ENCODE measurements around the gene CHD9NB.
A peak's percentile ranks its signal among the peaks of the same experiment; 100 is the strongest.

CHD9NB gene

GRCh38 chr16:53052519-53053501 lies at the start of gene CHD9NB:
CHD9NB (minus strand) TSS chr16:53052897; CDS start chr16:53044158, 8,739 bp downstream.
- H3K9me3 ChIP-seq (ENCODE audit: control insufficient read depth, insufficient read depth, low read depth, low read length) = no peaks in the 10 kb centered on the region
- POLR2A ChIA-PET = no interaction called here
- CTCF ChIA-PET = interaction anchor here (0.9 to 1.6 kb wide), 3 partner anchors 106 to 231 kb away, joined by 3 to 4 read pairs (median 4); no protein-coding TSS in a partner anchor
- H3K36me3 ChIP-seq (ENCODE audit: control insufficient read depth in 2 of 2, insufficient read depth in 1 of 2, low read length in 2 of 2) = no peaks in the 10 kb centered on the region
- H3K4me1 ChIP-seq (ENCODE audit: control insufficient read depth, insufficient read depth, low read length) = no peaks in the 10 kb centered on the region
- no peak within 1 kb of the TSS for H3K27ac ChIP-seq (ENCODE audit: extremely low read depth, low read depth, low read length)
- H3K4me3 ChIP-seq (ENCODE audit: low read depth, low read length) = peak within 1 kb of the TSS; percentile 5; the same call in 1 of the 2 replicates
- TF ChIP-seq YY1 (tag by site-specific recombination; IDR thresholded peaks at IDR 0.05) = no peak
- TF ChIP-seq ZNF24 (tag by site-specific recombination; IDR thresholded peaks at IDR 0.05) = no peak
- TF ChIP-seq PRDM10 (tag by site-specific recombination; IDR thresholded peaks at IDR 0.05) = peak; percentile 59
- no peak for TF ChIP-seq ZEB2 (tag by site-specific recombination; IDR thresholded peaks at IDR 0.05)
- TF ChIP-seq ZNF223 (tag by site-specific recombination; IDR thresholded peaks at IDR 0.05) = no peak
- no peak for TF ChIP-seq INSM2 (tag by site-specific recombination; IDR thresholded peaks at IDR 0.05)
- TF ChIP-seq SALL2 (tag by site-specific recombination; IDR thresholded peaks at IDR 0.05; ENCODE audit: borderline replicate concordance) = peak; percentile 57; the same call in 1 of the 2 replicates
- no peak for TF ChIP-seq KLF17 (tag by site-specific recombination; IDR thresholded peaks at IDR 0.05)
- TF ChIP-seq ZNF518A (tag by site-specific recombination; conservative IDR thresholded peaks at IDR 0.05; ENCODE audit: low read depth) = no peak
- TF ChIP-seq ZBTB11 (tag by site-specific recombination; conservative IDR thresholded peaks at IDR 0.05; ENCODE audit: low read depth) = 0 out of 2 replicates have a peak, but pooled peaks have one; percentile 18
- no peak; the same call in 1 of the 2 replicates for TF ChIP-seq ZNF768 (tag by site-specific recombination; IDR thresholded peaks at IDR 0.05)
- no peak for TF ChIP-seq SCRT1 (tag by site-specific recombination; IDR thresholded peaks at IDR 0.05; ENCODE audit: borderline replicate concordance)
- no peak for TF ChIP-seq ZNF48 (tag by site-specific recombination; IDR thresholded peaks at IDR 0.05)
- TF ChIP-seq ZNF488 (tag by site-specific recombination; IDR thresholded peaks at IDR 0.05) = peak; percentile 76; the same call in 1 of the 2 replicates
- TF ChIP-seq ZNF692 (tag by site-specific recombination; IDR thresholded peaks at IDR 0.05) = peak; percentile 35; the same call in 1 of the 2 replicates
- TF ChIP-seq ZNF660 (tag by site-specific recombination; IDR thresholded peaks at IDR 0.05) = peak; percentile 33; the same call in 1 of the 2 replicates
- no peak for TF ChIP-seq HOXC10 (CRISPR knock-in tag; IDR thresholded peaks at IDR 0.05)

Measured in HEK293 (cell line).